IPS DF 4.7 (cell line): ENCODE results near the gene PILRB.
"Not testable (repeated sequence)": the region's sequence is repeated elsewhere in the genome, so short reads cannot be mapped to it uniquely, and the experiment has no call there.

Experiments
- DNase-seq: peaks from one replicate; pipeline ENCODE4 v3.0.0-alpha.2; 2013; ENCODE audit warnings: low spot score; ENCODE audit errors: extremely low read depth

The PILRB gene

DNA sequence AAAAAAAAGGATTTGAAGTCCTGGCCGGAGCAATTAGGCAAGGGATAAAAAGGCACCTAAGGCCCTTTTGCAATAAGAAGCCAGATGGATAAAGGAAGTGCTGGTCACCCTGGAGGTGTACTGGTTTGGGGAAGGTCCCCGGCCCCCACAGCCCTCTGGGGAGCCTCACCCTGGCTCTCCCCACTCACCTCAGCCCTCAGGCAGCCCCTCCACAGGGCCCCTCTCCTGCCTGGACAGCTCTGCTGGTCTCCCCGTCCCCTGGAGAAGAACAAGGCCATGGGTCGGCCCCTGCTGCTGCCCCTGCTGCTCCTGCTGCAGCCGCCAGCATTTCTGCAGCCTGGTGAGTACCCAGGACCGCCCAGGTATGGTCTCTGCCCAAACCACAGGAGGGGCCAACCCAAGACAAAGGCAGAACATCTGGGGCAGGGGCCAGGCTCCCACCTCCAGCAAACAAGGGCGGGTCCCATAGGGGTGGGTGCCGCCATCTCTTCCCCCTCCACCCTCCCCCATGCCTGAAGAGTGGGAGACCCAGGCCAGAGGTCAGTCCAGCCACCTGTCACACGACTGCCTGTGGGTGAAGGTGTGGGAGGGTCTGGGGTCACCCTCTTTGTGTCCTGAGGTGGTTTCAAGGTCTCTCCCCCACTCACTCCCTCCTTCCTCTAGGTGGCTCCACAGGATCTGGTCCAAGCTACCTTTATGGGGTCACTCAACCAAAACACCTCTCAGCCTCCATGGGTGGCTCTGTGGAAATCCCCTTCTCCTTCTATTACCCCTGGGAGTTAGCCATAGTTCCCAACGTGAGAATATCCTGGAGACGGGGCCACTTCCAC, at the start of gene PILRB:
Gene PILRB, plus strand, starts transcription at position 91 of the 830 bp plus-strand sequence. Its CDS starts 186 bp downstream, at position 277.
- DNase-seq: no peak

DNA sequence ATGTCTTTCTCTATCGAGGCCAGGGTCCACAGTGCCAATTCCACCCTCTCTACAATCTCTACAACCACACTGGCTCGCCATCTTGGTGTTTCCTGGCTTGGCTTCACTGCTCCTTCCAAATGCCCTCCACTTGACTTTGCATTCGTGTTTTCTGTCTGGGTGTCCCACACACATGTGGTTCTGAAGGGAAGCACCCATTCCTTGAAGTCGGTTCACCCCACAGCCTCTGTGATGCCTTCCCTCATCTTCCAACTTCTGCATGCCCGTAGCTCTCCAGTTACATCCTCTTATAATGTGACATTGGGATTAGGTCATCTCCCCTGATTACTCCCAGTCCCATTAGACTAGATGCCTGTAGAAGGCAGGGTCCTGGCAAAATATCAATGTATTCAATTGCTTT, 39.6 kb upstream of the PILRB start:
- not testable (repeated sequence) for DNase-seq

DNA sequence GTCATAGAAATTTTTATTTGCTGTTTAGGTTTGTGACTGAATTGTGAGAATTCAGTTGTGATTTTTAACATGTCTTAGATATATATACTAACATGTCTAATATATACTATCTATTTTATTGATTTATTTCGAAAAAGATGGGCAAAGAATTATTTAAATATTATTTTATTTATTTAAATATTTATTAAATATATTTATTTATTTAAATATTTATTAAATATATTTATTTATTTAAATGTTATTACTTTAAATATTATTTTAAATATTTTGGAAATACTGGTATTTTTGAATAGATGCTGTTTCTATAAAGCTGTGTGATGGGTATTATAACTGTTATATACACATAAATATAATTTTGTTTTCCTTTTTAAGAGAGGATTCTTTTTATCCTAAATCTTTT, 36.3 kb upstream of the PILRB start:
- not testable (repeated sequence) for DNase-seq

DNA sequence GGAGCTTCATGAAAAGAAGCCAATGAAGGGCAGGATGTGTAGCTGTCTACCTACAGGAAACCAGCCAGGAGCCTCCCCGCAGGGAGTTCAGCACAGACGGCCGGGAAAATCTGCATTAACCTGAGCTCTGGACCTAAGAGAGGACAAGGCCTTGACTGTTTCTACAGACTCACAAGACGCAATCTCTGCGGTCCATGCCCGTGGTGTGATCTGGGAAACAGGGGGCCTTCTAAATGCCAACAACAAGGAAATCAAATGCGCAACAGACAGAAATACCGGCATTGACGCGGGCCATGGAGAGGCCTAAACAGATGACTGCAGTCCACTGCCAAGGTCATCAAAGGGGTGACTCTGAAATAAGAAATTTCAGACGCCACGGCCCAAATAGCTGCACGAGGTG, 33.7 kb upstream of the PILRB start:
- not testable (repeated sequence) for DNase-seq

DNA sequence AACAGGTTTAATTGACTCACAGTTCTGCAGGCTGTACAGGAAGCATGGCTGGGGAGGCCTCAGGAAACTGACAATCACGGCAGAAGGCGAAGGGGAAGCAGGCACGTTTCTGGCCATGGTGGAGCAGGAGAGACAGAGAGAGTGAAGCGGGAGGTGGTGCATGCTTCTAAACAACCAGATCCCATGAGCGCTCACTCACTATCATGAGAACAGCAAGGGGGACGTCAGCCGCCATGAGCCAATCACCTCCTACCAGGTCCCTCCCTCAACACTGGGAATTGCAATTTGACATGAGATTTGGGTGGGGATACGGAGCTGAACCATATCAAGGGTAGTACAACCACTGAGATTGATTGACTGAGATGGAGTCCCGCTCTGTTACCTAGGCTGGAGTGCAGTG, 32.2 kb upstream of the PILRB start:
- not testable (repeated sequence) for DNase-seq

DNA sequence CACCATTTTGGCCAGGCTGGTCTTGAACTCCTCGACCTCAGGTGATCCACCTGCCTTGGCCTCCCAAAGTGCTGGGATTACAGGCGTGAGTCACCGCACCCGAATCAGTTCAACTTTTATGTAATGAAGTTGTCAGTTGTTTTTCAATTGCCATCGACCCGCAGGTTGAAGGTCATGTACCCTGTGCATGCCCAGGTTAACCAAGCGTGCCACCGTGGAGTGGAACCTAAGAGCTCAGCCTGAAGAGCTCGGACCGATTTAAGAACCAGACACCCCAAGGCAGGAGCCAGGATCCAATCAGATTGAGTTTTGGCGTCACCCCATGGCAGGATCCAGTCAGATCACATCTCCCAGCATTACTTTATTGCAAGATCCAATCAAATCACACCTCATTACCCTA, 31.0 kb upstream of the PILRB start:
- DNase-seq: not testable (repeated sequence)

DNA sequence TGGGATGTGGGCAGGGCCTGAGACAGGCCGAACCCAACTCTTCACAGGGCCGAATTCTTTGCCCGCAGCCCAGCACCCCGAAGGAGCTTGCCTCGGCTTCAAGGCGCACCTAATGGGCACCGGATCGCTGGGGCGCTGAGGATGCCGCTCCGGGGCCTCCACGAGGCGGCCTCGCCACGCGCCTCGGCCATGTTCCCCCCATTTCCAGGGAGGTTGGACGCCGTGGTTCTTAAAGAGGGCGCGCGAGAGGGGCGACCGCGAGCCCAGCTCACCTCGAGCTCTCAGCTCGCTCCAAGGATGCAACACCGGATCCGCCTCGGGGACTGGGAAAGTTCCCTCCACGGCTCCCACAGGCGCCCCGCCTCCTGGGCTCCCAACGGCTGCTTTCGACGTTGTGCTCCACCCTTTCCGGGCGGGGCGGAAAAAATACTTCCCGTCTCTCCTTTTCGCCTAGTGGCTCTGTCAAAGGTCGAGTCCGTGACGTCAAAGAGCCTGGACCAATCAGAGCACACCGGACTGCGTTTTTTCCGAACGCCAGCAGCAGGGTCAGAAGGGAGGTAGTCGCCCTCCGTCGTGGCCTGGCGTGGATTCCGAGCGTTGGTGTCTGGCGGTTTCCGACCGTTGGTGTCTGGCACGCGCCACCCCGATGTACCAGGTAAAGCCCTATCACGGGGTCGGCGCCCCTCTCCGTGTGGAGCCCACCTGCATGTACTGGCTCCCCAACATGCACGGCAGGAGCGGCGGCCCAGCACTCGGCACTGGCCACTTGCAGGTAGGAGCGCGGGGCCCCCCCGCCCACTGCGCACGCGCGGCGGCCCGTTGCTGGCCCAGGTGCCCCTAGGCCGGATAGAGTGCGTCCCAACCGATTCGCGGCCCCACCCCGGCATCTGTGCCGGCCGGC, 22.1 kb upstream of the PILRB start:
- not testable (repeated sequence) for DNase-seq

DNA sequence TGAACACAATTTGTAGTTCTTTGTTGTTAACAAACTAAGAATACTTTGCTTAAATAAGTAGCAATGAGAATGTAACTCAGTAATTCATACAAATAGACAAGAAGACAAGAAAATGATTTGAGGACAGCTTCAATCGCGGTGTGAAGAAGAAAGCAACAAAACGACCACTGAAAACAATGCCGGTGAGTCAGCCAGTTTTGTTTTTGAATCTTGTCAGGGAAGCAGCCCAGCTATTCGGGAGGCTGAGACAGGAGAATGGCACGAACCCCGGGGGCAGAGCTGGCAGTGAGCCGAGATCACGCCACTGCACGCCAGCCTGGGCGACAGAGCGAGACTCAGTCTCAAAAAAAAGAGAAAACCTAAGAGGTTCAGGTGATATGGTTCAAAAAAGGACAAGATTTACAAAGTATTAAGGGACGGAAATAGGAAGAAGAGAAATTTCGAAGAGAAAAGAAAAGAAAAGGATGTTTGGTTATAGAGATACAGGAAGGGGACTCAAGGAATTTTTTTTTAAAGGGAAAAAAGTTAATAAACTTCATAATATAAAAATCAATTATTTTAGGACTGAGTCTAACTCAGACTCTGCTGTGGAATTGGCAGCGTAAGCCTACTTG, 19.7 kb upstream of the PILRB start:
- not testable (repeated sequence) for DNase-seq

DNA sequence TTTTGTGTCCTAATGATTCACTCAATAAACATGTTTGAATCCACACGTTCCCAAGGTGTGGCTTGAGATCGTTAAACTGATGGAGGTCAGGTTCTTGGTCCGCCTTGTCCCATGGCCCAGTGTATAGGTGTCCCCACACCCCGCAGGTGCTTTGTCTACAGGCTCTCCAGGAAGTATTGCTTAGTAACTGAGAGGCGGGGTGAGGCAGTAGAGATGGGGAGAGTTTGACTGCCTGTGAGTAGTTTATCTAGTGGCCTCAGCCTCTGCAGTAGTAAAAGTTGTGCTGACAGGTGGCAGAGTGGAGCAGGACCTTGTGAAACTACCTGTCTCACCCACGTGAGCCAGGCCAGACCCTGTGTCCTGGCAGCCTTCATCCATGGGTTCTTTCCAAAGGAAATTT, 16.6 kb upstream of the PILRB start:
- not testable (repeated sequence) for DNase-seq

DNA sequence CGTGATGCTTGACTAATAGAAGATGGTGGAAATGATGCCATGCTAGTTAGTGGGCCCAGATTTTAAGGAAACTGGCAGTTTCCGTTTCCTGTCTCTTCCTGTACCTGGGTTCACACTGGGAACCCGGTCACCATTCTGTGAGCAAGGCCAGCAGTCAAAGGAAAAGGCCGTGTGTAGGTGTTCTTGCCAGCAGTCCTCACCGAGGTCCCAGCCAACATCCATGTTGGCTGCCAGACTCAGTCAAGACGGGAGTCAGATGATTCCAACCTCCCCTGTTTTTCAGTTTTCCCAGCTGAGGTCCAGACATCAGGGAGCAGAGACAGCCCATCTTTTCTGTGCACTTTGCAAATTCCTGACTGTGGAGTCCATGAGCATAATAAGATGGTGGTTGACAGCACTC, 15.2 kb upstream of the PILRB start:
- DNase-seq: no peak

DNA sequence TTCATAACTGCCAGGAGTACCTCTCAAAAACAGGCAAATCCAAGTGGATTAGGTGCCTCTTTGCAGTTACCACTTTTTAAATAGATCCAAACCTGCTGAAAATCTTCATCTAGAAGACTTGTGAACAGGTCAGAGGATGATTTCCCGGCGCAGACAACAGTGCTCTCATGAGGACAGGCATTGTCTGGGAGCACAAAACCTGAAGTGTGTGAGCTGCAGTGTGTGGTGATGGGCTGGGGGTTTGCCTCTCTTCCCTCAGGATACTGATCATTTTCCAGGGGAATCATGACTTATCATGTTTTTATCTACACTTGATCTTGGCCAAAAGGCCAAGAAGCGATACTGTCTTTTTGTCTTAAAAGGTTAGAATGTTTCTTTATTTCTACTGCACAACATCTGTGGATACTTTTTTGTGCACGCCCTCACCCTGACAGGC, 13.8 kb upstream of the PILRB start:
- not testable (repeated sequence) for DNase-seq

DNA sequence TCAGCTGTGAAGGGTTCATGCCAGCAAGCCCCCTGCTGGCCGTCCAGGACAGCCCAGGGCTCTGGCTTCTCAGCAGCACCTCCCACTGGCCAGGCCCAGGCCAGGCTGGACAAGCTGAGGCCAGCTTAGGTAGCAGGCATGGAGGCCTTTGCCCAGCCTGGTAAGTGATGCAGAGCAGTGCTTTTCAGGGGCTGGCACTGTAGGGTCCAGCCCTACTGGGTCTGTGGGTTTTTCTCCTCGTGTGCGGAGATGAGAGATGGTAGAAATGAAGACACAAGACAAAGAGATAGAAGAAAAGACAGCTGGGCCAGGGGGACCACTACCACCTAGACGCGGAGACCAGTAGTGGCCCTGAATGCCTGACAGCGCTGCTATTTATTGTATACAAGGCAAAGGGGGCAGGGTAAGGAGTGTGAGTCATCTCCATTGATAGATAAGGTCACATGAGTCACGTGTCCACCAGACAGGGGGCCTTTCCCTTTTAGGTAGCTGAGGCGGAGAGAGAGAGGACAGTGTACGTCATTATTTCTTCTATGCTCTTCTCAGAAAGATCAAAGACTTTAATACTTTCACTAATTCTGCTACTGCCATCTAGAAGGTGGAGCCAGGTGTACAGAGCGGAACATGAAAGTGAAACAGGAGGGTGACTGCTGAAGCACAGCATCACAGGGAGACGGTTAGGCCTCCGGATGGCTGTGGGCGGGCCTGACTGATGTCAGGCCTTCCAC, 13.2 kb upstream of the PILRB start:
- not testable (repeated sequence) for DNase-seq

DNA sequence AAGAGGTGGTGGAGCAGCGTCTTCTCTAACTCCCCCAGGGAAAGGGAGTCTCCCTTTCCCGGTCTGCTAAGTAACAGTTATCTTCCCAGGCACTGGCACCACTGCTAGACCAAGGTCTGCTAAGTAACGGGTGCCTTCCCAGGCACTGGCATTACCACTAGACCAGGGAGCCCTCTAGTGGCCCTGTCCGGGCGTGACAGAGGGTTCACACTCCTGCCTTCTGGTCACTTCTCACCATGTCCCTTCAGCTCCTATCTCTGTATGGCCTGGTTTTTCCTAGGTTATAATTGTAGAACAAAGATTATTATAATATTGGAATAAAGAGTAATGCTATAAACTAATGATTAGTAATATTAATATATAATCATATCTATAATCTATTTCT, 12.6 kb upstream of the PILRB start:
- not testable (repeated sequence) for DNase-seq

DNA sequence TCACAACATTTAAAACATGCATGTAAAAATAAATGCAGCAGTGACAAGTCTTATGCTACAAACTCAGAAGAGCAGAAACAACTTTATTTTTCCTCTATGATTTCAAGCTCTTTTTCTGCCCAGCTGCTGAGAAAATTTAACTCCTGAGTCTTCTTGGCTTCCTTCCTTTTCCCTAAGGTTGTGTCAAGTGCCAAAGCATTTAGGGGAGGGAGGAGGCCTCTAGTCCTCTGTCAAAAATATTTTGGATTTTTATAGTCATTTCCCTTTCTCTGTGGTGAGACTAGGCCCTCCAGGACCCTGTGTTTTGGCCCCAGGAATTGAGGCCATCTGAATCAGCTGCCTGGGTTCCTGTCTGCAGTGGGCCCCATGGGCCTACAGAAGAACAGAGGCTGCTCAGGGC, 11.0 kb upstream of the PILRB start:
- no peak for DNase-seq

DNA sequence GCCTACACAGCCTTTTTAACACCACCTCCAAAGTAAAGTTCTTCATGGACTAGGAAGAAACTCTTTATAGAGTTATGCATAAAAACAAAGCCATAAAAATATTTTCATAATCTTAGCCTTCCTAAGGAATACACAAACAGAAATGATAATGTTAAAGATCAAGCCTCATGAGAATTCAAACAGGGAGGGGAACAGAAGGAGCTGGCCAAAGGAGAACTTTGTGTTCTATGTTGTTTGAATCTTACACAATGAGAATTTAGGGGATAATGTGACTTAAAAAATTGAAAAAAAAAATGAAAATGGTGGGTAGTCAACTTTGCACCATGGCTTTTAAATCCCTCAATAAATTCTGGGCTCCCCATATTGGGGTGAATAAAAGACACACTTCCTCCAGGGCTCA, 9.1 kb upstream of the PILRB start:
- DNase-seq: no peak

DNA sequence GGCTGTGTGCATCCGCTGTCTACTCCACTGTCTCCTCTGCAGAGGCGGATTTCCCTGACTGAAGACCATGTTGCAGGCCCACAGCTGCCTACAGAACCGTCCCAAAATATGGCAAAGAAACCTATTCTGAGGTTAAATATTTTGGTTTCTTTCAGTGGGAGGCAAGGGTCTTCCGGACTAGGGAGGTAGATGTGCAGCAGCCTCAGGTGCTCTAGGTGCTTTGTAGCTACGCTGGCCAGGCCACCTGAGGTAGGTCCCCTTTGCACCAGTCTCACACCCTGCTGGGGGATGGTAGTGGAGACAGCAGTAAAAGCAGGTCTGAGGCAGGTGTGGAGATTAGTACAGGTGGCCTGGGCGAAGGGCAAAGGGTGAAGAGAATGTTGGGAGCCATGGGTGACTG, 8.2 kb upstream of the PILRB start:
- DNase-seq: no peak

DNA sequence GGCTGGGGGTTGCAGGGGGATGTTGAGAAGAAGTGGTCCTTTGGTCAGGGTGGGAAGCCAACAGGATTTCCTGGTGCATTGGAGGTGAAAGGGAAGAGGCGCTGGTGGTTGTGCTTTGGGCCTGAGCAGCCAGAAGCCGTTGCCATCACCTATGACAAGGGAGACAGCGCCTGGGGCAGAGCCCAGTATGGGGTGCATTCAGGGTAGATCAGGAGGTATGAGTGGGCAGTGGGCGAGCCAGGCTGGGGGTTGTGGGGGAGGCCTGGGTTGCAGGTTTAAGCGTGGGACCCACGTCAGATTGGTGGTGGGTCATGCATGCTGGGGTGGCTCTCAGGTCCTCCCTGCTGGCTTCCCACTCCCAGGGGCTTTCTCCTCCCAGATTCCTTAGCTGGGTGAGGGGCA, 6.3 kb upstream of the PILRB start:
- no peak for DNase-seq

DNA sequence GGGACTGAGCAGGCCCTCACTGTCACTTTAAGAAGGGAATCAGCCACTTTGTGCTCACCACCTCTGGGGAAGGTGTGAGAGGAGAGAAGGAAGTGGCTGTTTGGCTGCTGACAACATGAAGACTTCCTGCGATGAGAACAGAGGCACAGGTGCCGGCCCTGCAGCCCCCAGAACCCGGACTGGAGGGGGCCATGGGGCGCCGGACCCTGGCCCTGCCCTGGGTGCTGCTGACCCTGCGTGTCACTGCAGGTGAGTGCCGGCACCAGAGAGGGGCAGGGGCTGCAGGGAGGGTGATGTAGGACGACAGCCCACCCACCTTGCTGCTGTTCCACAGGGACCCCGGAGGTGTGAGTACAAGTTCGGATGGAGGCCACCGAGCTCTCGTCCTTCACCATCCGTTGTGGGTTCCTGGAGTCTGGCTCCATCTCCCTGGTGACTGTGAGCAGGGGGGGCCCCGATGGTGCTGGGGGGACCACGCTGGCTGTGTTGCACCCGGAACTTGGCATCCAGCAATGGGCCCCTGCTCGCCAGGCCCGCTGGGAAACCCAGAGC, 5.6 kb upstream of the PILRB start:
- DNase-seq: not testable (repeated sequence)

DNA sequence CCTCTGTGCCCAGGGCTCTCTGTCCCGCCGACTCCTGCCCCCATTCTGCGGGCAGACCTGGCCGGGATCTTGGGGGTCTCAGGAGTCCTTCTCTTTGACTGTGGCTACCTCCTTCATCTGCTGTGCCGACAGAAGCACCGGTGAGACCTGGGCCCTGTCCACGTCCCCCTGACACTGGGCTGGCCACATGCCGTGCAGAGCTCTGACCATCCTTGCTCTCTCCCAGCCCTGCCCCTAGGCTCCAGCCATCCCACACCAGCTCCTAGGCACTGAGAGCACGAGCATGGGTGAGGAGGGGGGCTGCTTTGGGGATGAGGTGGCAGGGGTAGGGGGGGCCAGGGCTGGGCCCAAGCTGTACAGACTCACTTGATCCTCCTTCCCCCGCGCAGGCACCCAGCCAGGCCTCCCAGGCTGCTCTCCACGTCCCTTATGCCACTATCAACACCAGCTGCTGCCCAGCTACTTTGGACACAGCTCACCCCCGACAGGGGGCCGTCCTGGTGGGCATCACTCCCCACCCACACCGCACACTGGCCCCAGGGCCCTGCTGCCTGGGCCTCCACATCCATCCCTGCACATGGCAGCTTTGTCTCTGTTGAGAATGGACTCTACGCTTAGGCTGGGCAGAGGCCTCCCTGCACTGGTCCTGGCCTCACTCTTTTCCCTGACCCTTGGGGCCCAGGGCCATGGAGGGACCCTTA, 4.8 kb upstream of the PILRB start:
- DNase-seq: no peak

DNA sequence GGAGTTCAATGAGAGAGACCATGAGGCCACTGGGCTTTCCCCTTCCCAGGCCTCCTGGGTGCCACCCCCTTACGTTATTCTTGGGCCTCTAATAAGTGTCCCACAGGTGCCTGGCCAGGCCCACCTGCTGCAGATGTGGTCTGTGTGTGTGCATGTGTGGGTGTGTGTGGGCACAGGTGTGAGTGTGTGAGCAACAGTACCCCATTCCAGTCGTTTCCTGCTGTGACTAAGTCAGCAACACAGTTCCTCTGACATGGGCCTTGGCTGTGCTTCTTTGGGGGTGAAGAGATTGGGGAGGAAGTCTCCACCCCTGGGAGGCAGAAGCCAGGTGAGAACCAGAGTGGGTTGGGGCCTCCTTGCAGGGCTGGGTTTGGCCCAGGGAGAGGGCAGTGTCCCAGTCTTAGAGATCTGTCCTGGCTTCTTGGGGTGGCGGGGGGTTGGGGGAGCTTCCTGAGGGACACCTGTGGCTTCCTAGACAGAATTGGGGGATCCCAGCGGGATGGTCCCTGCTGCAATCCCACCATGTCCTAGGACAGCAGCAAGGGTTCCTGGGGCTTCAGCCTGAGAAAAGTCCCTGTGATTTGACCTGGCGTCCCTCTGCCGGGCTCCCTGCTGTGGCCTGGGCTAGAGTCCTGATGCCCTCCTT, 4.1 kb upstream of the PILRB start:
- DNase-seq: no peak
